Left colon (tissue), 2 donors: Measurements from ENCODE around the gene ETS2. TPM values are rescaled to one million over a fixed set of nuclear protein-coding genes. Genes with fewer than 3 reads are reported as not detected.

Experiments used
- ATAC-seq: fragments of 200-7000 bp; cut with Tn5 transposase; one replicate; pipeline ENCODE4 v1.9.1; 2020; ENCODE audit warnings: mild to moderate bottlenecking, moderate library complexity
- DNase-seq, 2 donors: peaks; one replicate each; pipeline ENCODE4 v3.0.0-alpha.2; 2020
- intact Hi-C, 2 donors: fragments of 100-400 bp; cut with DNase I in 1 of 2; cut with micrococcal nuclease in 1 of 2; formaldehyde crosslinking; loops; one replicate each; pipeline versions ENCODE4 v1.11.2 to v1.14.0; 2022; cut with DNase I, micrococcal nuclease
- total RNA-seq, 2 donors: library from RNA; stranded (reverse); fragmentation: NEBNext Ultra II Directional; extraction: Animal tissue kit (Norgen Biotek cat#: 25700); gene quantifications; one replicate each; pipeline ENCODE4 v1.2.1, GENCODE V29; 2021
- donor health status: DM: no; HTN: no; CAD: no.
- donor health status: DM: yes; HTN: yes; CAD: no.

Gene ETS2
- total RNA-seq, 2 donors from 2014 or later: 158 to 274 TPM

DNA sequence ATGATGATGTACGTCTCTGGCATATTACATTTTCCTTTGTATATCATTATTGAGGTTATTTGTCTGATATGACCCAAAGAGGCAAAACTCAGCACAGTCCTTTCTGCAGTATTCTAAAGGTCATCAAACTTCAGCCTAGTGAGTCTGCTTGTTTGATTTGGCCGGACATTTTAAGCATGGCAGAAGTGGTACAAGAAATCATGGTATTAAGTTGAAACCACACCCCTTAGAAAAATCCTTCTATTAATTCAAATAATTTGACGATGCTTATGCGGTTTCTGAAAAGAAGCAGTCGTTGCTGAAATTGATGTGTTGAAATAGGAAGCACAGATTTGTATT, 5.1 kb downstream of the ETS2 start:
- no peak for DNase-seq
- no peak for ATAC-seq
- intact Hi-C loops: loop anchor here in 1 of 2 donors (10.0 kb wide), 1 partner anchor 184 kb away; no protein-coding TSS in a partner anchor

DNA sequence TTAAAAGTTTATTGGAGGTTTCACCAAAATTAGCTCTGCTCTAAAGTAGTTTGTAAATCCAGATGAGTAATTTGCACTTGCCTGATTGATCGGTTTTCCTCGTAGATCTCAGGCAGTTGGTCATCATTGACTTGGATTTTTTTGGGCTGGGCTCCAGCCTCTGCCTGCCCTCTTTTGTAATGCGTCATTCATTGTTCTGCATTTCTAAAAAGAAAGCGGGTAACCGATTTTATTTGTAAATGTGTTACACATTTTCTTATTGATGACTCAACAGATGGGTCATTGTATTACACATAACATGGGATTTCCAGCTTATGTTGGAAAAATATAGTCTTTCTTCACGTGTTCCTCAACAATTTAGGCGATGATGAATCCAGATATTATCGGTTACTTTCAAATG, 5.5 kb downstream of the ETS2 start:
- intact Hi-C loops: loop anchor here in 1 of 2 donors (10.0 kb wide), 1 partner anchor 184 kb away; no protein-coding TSS in a partner anchor
- no peak for ATAC-seq

DNA sequence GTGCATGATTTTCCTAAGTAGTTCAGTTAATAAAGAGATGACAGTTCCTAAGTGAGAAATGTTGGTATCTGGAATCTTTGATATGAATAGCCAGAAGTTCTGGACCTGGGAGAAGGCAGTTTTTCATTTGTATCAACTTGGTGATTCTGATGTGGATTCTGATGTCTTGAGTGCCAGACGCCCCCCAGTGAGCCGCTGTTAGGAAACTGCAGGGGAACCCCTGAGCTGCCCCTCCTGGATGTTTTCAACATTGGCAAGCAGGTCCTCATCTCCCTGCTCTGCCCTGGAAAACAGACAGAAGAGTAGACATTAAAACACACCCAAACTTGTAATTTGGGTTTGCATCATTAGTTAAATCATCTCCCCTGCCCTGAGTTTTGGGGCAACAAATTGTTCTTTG, 7.4 kb downstream of the ETS2 start:
- ATAC-seq (no peak), DNase-seq (peak in 1 of 2 donors; percentile 7)
- intact Hi-C loops: loop anchor here in 1 of 2 donors (10.0 kb wide), 1 partner anchor 182 kb away; no protein-coding TSS in a partner anchor

More for the DNA sequence above, 5.5 kb downstream of the ETS2 start:
- peak in 1 of 2 donors; percentile 10 for DNase-seq

DNA sequence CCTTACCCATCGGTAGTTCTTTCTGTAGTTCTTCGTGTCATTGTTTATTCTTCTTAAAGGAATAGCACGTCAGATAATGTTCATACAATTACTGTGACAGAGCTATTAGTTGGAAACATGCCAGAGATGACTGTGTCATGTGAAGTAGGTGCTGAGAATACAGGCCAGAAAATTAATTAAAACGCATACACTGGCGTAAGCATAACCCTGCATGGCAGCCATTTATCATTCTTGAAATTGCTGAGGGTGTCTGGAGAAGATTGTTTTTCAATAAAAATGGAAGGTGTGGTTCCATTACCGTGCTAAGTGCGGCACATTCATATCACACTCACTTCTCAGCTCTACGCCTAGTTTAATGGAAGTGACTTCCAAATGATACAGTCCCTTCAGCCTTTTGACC, 7.8 kb downstream of the ETS2 start:
- ATAC-seq (peak; percentile 17), DNase-seq (peak in 1 of 2 donors; percentile 2)
- intact Hi-C loops: loop anchor here in 1 of 2 donors (10.0 kb wide), 1 partner anchor 181 kb away; no protein-coding TSS in a partner anchor

DNA sequence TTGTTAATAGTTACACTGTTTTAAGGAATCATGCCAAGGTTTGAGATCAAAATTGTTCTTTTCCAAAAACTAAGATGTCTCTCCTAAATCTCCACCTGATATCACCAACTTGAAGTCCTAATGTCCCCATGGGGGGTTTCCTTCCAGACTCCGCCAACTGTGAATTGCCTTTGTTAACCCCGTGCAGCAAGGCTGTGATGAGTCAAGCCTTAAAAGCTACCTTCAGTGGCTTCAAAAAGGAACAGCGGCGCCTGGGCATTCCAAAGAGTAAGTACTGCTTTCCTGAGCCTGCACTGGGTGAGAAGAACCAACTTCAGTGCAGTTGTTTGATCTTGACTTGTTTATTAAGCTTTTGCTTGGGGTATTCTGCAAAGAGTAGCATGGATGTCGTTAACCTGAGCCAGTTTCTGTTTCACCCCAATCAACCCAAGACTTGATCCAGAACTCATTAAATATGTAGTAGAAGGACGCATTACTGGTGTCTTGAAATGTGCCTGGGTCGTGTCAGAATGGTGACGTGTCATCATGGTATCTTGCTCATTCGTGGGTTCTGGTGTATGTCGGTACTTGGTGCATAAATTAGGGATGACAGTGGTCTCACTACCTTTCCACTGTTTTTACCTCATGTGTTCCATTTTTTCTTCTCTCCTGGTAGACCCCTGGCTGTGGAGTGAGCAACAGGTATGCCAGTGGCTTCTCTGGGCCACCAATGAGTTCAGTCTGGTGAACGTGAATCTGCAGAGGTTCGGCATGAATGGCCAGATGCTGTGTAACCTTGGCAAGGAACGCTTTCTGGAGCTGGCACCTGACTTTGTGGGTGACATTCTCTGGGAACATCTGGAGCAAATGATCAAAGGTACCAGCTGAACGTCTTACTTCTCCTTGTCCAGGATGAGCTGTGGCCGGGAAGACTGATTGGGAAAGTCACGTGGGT, 8.7 kb downstream of the ETS2 start:
- intact Hi-C loops: loop anchor here in 1 of 2 donors (10.0 kb wide), 1 partner anchor 180 kb away; no protein-coding TSS in a partner anchor
- ATAC-seq (no peak), DNase-seq (peak in 1 of 2 donors; percentile 19)

DNA sequence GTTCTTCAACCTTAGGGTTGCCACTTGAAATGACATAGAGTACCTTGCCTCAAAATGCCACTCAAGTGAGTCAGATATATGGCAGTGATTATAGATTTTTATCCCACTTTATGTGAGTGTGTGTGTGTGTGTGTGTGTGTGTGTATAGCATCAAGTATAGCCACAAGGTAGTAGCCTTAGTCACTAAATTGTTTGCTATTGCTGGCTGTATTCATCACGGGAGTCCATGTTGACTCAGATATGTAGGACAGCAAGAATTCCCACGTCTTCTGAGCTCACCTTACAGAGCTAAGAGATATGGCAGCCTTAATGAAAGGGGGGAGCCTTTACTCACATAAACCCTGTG, 9.3 kb downstream of the ETS2 start:
- intact Hi-C loops: loop anchor here in 1 of 2 donors (10.0 kb wide), 1 partner anchor 180 kb away; no protein-coding TSS in a partner anchor
- no peak for DNase-seq
- ATAC-seq: peak; percentile 20

DNA sequence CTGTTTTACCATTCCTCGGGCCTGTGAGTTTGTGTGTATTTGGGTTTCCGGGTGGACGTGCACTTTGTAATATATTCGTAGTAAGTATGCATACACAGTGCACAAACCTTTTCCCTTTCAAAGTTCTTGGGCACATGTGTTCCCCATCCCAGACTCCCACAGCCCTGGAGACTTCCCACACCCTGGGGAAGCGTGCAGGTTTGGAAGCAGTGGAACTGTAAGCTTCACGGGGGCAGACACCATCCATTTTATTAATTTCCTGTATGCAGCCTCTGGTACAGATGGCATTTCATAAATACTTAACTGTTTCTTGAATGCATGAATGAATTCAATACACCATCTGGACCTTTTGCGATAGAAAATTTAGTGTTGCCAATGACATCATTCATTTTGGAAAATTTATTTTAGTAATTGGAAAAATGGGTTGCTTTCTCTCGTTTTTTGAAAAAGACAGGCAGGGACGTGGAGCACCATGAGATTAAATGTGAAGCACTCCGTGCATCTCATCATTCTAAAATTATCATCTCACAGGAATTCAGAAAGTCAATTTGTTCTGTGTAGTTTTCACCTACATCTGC, 10.8 kb downstream of the ETS2 start:
- intact Hi-C loops: loop anchor here in 1 of 2 donors (10.0 kb wide), 1 partner anchor 178 kb away; no protein-coding TSS in a partner anchor
- no peak for ATAC-seq
- DNase-seq: no peak

DNA sequence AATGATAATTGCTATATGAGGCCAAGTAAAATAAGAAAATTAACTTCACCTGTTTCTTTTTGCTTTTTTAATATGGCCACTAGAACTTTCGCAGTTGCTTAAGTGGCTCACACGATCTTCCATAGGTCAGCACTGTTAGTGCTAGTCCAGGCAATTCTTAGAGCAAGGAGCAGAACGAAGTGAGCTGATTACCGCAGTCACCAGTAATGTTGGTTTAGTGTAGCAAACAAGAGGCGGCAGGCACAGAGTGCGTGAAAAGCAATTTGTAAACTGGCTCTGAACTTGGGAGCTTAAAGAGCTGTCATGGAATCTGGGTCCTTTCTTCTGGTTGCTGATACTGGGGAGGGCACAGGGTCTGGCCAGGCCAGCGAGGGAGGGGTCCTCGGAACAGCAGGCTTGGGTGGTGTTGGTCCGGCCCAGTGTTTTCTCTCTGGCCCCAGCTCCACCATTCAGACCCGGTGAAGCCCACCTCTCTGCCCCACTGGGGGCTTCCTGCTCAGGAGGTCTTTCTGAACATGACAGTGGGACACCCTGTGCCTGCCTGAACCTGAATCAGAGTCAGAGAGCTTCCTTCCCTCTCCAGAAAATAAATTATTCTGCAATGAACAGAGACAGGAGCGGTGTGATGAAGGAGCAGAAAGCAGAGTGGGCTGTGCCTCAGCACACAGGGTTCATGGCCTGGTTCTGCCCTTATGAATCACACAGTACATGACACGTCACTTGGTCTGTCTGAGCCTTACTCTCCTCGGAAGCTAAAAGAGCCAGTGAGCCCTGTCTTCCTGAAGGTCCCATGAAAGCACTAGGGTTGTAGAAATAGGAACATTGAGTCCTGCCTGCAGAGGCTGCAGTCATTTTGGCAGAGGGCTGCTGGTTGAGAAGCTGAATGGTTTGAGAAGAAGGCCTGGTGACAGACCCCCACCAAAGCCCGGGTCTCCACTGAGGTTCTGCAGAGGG, 11.9 kb downstream of the ETS2 start:
- intact Hi-C loops: loop anchor here in 1 of 2 donors (10.0 kb wide), 1 partner anchor 177 kb away; no protein-coding TSS in a partner anchor

DNA sequence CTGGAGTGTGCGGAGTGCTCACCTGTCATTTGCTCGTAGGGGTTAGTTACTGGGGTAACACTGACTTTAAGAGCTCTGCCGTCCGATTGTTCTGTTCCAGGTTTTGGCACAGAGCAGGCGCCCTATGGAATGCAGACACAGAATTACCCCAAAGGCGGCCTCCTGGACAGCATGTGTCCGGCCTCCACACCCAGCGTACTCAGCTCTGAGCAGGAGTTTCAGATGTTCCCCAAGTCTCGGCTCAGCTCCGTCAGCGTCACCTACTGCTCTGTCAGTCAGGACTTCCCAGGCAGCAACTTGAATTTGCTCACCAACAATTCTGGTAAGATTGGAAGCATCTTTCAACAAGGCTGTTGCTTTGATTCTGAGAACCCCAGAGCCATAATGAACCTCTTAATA, 12.6 kb downstream of the ETS2 start:
- DNase-seq (no peak), ATAC-seq (no peak)
- intact Hi-C loops: loop anchor here in 1 of 2 donors (10.0 kb wide), 1 partner anchor 176 kb away; no protein-coding TSS in a partner anchor

More for the DNA sequence above, 11.9 kb downstream of the ETS2 start:
- no peak for DNase-seq
- ATAC-seq: peak; percentile 41

DNA sequence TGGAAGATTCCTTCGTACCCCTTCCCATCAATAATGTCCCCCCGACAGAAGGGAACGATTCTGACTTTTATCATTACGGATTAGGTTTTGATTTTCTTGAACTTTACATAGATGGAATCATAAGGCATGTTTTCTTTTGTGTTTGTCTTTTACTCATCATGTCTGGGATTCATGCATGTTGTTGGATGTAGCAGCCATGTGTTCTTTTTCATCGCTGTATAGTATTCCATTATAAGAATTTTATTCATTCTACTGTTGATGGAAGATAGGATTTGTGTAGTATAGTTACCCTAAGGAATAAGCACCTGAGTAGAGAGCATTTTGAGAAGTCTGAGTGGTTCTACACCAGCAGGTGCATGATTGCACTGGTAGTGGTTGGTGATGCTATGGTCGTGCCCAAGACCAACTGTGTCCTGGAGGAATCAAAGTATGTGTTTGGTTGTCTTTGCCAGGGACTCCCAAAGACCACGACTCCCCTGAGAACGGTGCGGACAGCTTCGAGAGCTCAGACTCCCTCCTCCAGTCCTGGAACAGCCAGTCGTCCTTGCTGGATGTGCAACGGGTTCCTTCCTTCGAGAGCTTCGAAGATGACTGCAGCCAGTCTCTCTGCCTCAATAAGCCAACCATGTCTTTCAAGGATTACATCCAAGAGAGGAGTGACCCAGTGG, 13.5 kb downstream of the ETS2 start:
- DNase-seq (no peak), ATAC-seq (no peak)
- intact Hi-C loops: loop anchor here in 1 of 2 donors (10.0 kb wide), 1 partner anchor 176 kb away; no protein-coding TSS in a partner anchor

DNA sequence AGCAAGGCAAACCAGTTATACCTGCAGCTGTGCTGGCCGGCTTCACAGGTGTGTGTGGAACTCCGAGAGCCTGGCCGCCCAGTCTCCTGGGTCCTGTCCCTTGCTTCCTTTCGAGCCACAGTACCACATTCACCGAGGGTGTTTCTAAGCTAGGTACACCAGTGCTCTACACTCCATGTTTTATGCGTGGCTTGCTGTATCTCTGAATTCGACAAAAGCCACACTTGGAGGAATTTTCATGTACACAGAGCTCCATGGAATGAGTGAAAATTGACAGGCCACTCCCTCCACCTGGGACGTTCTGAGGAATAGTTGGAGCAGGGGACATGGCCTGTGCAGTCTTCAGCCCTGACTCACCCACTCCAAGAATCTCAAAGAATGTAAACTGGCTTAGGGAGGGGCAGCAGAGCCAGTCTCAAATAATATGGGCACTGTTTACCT, 14.0 kb downstream of the ETS2 start:
- intact Hi-C loops: loop anchor here in 1 of 2 donors (10.0 kb wide), 1 partner anchor 175 kb away; no protein-coding TSS in a partner anchor
- ATAC-seq (peak; percentile 39), DNase-seq (peak in 1 of 2 donors; percentile 72)

DNA sequence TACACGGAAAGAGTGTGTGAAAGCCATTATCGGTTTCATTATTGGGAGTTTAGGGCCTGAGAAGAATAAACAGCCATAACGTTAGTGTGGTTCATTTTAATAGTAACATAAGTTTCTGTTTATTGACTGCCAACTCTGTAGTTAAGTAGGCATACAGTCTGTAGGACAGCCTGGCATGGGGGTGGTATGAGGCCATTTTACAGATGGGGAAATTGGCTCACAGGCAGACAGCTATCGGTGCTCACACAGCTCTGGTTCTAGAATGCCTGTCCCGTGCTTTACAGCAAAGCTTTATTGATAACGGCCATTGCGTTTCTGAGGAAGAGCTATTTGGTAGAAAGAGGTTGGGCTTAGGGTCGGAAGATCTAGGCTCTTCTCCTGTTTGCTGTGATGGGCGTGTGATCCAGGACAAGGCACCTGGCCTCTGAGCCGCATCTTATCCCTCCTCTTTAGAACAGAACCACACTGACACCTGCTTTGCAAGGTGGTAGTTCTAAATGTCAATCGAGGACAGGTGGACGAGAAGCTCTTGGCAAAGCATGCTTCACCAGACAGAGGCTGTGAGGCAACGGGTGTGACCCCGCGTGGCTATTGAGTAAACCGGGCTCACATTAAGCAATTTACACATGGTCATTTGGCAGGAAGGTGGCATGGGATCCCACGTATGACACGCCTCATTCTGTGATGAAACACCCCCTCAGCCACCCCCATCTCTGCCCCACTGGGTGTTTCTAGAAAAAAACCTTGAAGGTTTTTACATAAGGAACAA, 14.9 kb downstream of the ETS2 start:
- peak; percentile 54 to 74 for DNase-seq
- intact Hi-C loops: no loop called here
- peak; percentile 25 for ATAC-seq

DNA sequence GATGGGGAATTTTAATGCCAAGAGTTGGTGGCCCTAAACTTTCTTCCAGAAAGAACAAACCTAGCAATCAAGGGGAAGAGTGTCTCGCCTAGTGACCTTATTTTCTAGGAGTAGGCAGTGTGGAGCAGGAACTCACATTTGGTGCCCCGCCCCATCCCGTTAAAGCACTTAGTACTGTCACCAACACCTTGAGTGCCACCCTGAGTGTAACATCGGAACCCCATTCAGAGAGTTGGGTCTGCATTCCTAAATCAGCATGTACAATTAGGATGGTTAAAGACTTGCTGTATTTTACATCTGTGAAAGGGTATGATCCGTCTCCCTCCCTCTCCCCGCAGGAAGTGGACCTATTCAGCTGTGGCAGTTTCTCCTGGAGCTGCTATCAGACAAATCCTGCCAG, 15.5 kb downstream of the ETS2 start:
- intact Hi-C loops: no loop called here
- DNase-seq (peak in 1 of 2 donors; percentile 56), ATAC-seq (peak; percentile 19)

DNA sequence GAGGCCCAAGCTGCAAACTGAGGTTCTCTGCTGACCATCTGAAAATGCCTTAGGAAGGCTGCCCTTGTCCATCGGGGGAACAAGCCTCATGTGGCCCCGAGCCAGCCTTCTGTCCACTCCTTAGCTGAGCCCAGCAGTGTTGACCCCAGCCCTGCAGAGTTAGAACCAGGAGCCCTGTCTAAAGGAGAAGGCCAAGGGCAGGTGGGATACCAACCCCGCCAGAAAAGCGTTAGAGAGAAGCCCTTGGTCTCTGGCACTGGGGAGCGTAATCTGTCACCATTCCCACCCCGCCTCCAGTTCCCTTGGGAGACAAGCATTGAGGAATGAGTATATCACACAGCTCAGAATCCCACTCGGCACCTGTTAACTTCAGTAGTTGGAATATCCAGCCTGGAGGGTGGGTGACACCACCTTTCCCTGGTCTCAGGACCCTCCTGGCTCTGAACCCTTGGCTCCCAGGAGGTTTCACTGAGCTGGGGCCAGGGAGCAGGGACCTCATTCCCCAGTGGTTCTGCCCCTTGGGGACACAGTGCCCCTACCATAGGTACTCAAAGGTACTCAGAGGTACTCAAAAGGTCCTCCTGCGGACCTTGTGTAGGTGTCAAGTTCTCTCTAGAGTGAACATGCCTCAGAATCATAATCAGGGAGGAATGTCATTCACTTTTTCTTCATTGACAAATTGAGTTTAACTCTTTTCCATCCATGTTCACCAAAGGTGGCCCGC, 16.4 kb downstream of the ETS2 start:
- DNase-seq: peak in 1 of 2 donors; percentile 16
- intact Hi-C loops: no loop called here
- no peak for ATAC-seq

DNA sequence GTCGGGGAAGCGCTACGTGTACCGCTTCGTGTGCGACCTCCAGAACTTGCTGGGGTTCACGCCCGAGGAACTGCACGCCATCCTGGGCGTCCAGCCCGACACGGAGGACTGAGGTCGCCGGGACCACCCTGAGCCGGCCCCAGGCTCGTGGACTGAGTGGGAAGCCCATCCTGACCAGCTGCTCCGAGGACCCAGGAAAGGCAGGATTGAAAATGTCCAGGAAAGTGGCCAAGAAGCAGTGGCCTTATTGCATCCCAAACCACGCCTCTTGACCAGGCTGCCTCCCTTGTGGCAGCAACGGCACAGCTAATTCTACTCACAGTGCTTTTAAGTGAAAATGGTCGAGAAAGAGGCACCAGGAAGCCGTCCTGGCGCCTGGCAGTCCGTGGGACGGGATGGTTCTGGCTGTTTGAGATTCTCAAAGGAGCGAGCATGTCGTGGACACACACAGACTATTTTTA, 17.1 kb downstream of the ETS2 start:
- ATAC-seq (no peak), DNase-seq (peak in 1 of 2 donors; percentile 29)
- intact Hi-C loops: no loop called here

DNA sequence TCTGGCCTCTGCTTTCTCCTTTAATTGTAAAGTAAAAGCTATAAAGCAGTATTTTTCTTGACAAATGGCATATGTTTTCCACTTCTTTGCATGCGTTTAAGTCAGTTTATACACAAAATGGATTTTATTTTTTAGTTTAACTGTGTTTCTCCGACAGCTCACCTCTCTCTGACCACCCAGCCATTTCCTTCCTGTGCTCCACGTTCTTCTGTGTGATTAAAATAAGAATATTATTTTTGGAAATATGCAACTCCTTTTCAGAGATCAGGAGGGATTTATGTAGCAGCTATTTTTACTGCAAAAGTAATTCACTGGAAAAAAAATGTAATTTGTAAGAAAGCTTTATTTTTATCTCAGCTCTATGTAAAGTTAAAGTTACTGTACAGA, 18.0 kb downstream of the ETS2 start:
- intact Hi-C loops: no loop called here
- ATAC-seq (no peak), DNase-seq (no peak)
